CD4-positive, alpha-beta T cell (primary cell): Measurements from ENCODE around the gene SCG5. TPM values are rescaled to one million over a fixed set of nuclear protein-coding genes. Genes with fewer than 3 reads are reported as not detected.
A peak's percentile ranks its signal among the peaks of the same experiment; 100 is the strongest.
"Not testable (repeated sequence)": the region's sequence is repeated elsewhere in the genome, so short reads cannot be mapped to it uniquely, and the experiment has no call there.

Experiments
- ATAC-seq: fragments of 200-7000 bp; cut with Tn5 transposase; one replicate; pipeline ENCODE4 v1.10.0; 2022; ENCODE audit warnings: mild to moderate bottlenecking; ENCODE audit not compliant: poor library complexity
- CTCF ChIA-PET: fragments of 350-600 bp; sonication (Branson Sonifier 250); formaldehyde crosslinking; loops from one replicate; lab custom pipeline; 2021; ENCODE audit warnings: antibody characterized with exemption, inconsistent platforms; lab: Charles Lee
- POLR2A ChIA-PET: fragments of 350-600 bp; sonication (Branson Sonifier 250); formaldehyde crosslinking; loops from one replicate; lab custom pipeline; 2021; ENCODE audit warnings: antibody characterized with exemption, inconsistent platforms; lab: Charles Lee
- DNase-seq, 14 experiments: peaks; one replicate each; pipeline ENCODE4 v3.0.0-alpha.2; 2013 to 2020; ENCODE audit warnings: mixed read lengths in 2 of 14
- H3K27ac ChIP-seq, 2 donors: one replicate each; pipeline versions ENCODE4 v1.5.1 to v1.7.0; 2013; ENCODE audit warnings: low read length in 2 of 2, low read depth in 1 of 2, mild to moderate bottlenecking in 1 of 2
- H3K27me3 ChIP-seq, 2 experiments: 1 replicate in 1 of 2; 2 replicates in 1 of 2; pipeline versions ENCODE4 v1.6.1 to v1.7.0; 2013; ENCODE audit warnings: low read length in 2 of 2, control low read depth in 1 of 2, mild to moderate bottlenecking in 1 of 2, moderate library complexity in 1 of 2; ENCODE audit not compliant: insufficient read depth in 2 of 2, control insufficient read depth in 1 of 2
- H3K36me3 ChIP-seq: one replicate; pipeline ENCODE4 v1.6.1; 2013; ENCODE audit warnings: low read length, control low read depth; ENCODE audit not compliant: insufficient read depth
- H3K4me1 ChIP-seq: one replicate; pipeline ENCODE4 v1.6.1; 2013; ENCODE audit warnings: low read length, control low read depth; ENCODE audit not compliant: insufficient read depth
- H3K4me3 ChIP-seq: one replicate; pipeline ENCODE4 v1.5.1; 2013; ENCODE audit warnings: mild to moderate bottlenecking, low read length, moderate library complexity
- H3K9me3 ChIP-seq, 2 experiments: 1 replicate in 1 of 2; 2 replicates in 1 of 2; pipeline versions ENCODE4 v1.6.1 to v1.7.0; 2013; ENCODE audit warnings: low read length in 2 of 2, mild to moderate bottlenecking in 2 of 2, control low read depth in 1 of 2, moderate library complexity in 1 of 2; ENCODE audit not compliant: control insufficient read depth in 1 of 2, insufficient read depth in 1 of 2
- H3K27ac Mint-ChIP-seq: one replicate; pipeline ENCODE4 v1.8.0; 2020; ENCODE audit warnings: mixed read lengths
- H3K27me3 Mint-ChIP-seq: one replicate; pipeline ENCODE4 v1.8.0; 2021; ENCODE audit warnings: mixed read lengths
- H3K36me3 Mint-ChIP-seq: one replicate; pipeline ENCODE4 v1.8.0; 2021; ENCODE audit warnings: low read depth, mixed read lengths
- H3K4me1 Mint-ChIP-seq: one replicate; pipeline ENCODE4 v1.8.0; 2021; ENCODE audit warnings: low read depth, mixed read lengths
- H3K4me3 Mint-ChIP-seq: one replicate; pipeline ENCODE4 v1.8.0; 2020; ENCODE audit warnings: mild to moderate bottlenecking, mixed read lengths
- H3K9me3 Mint-ChIP-seq: one replicate; pipeline ENCODE4 v1.8.0; 2020; ENCODE audit warnings: mixed read lengths
- intact Hi-C, 2 experiments: fragments of 100-400 bp; cut with DNase I in 1 of 2; cut with micrococcal nuclease in 1 of 2; formaldehyde crosslinking; loops; one replicate each; pipeline versions ENCODE4 v1.15.1 to v1.9.0; 2023 to 2025; cut with DNase I, micrococcal nuclease
- total RNA-seq, 174 experiments: library from RNA in 2 of 174; stranded (reverse) in 2 of 174; gene quantifications; one replicate each; pipeline ENCODE4 v1.2.3 and lab custom pipeline; 2021 to 2026
- TF ChIP-seq, protein P1 (sequence below): fragments of 200-600 bp; IDR thresholded peaks from one replicate; pipeline ENCODE4 v1.8.0; 2022; ENCODE audit warnings: antibody characterized with exemption, mild to moderate bottlenecking

Gene SCG5
- total RNA-seq, 2 experiments from 2014 or later, result not detected

DNA sequence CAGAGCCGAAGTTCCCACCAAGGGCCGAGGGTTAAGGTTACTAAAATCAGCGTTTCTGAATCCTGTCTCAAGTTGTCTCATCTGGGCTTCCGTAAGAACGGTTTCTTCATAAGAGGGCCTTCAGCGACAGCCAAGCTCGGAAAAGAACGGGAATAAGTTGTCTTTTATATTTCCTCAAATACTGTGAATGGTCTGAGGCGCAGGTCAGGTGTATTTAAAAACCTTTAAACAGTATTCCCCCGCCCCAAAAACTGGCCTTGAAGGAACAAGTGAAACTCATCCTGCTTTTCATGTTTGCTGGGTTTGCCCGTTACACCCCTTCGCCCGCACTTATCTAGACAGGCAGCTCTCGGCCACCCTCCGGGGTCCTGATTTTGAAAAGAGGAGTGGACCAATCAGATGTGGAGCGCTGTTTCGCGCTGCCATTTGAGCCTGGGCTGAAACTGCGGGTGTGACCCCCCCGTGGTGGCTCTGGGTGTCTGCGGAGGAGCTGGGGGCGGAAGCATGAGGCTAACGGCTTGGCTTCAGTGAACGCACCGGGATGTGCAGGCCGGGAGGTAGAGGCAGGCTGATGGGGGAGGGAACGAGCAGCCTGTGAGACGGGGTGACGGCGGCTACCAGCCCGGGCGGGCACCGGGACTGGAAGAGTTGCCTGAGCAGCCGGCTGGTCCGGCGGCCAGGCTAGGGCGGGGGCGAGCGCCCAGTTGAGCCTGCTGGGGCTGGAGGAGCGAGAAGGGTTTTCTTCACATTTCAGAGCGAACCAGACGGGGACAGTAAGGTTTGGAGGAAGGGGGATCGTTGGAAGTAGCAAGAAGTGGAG is 26.2 kb upstream of the SCG5 start, which contains the start of gene ARHGAP11A:
Gene ARHGAP11A, plus strand, starts transcription at position 454 of the 820 bp plus-strand sequence. CDS start 708 bp downstream, outside the sequence.
- ATAC-seq (peak; percentile 85), DNase-seq (peak; percentile 64 to 90 (median 78))
- H3K27ac ChIP-seq, result peak within 1 kb of the TSS; percentile 41 to 53
- H3K9me3 ChIP-seq, H3K36me3 ChIP-seq, intact Hi-C loops, H3K9me3 Mint-ChIP-seq, CTCF ChIA-PET, H3K4me1 ChIP-seq, H3K27me3 ChIP-seq, H3K27me3 Mint-ChIP-seq: not testable (repeated sequence)
- Mint-ChIP-seq H3K4me3 (peak within 1 kb of the TSS; percentile 99), H3K27ac (peak within 1 kb of the TSS; percentile 98), H3K4me1 (peaks cover 27% of the 10 kb centered on the region), H3K36me3 (peaks cover 15% of the 10 kb centered on the region)
- peak within 1 kb of the TSS; percentile 66 for H3K4me3 ChIP-seq
- POLR2A ChIA-PET, result interaction anchor here (0.6 kb wide), 1 partner anchor 1989 kb away, joined by 9 read pairs; the partner anchor contains the start of gene ARHGAP11B

DNA sequence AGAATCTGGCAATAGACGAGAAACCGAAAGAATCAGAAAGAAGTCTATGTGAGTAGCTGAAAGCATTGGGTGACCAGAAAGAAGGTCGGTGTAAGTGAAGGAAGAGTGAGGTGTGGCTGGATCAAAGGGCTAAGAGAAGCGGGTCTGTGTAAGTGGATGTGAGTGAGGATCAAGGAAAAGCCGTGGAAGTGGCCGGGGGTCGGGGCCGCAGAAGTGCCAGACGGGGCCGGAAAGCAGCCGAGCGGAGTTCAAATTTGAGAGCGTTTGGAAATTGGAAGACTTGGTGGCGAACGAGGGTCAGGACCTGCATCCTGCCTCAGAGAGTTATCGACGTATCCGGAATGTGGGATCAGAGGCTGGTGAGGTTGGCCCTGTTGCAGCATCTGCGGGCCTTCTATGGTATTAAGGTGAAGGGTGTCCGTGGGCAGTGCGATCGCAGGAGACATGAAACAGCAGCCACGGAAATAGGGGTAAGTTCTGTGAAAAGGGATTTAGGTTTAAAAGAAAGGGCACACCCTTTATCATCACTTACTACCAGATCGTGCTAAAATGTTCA is 25.6 kb upstream of the SCG5 start:
- Mint-ChIP-seq H3K36me3 (peaks cover 15% of the 10 kb centered on the region), H3K4me1 (peaks cover 23% of the 10 kb centered on the region), H3K27ac (peak overlapping the region; percentile 98), H3K4me3 (peak overlapping the region; percentile 99)
- H3K36me3 ChIP-seq, H3K9me3 ChIP-seq, H3K27me3 ChIP-seq, intact Hi-C loops, H3K4me1 ChIP-seq, ATAC-seq, H3K27me3 Mint-ChIP-seq, H3K27ac ChIP-seq, CTCF ChIA-PET, H3K9me3 Mint-ChIP-seq, POLR2A ChIA-PET: not testable (repeated sequence)
- H3K4me3 ChIP-seq, result peak overlapping the region; percentile 66
- DNase-seq, result peak in 3 of 14 experiments; percentile 26 to 30 (median 30)

DNA sequence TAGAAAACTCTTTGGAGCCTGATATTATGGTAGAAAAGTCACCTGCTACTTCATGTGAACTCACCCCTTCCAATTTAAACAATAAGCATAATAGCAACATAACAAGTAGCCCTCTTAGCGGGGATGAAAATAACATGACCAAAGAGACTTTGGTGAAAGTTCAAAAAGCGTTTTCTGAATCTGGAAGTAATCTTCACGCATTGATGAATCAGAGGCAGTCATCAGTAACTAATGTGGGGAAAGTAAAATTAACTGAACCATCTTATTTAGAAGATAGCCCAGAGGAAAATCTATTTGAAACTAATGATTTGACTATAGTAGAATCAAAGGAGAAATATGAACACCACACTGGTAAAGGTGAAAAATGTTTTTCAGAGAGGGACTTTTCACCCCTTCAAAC is 5.1 kb upstream of the SCG5 start:
- no peak for DNase-seq
- H3K27ac ChIP-seq, result no peak overlapping the region
- intact Hi-C loops, result no loop called here
- TF ChIP-seq, protein P1, sequence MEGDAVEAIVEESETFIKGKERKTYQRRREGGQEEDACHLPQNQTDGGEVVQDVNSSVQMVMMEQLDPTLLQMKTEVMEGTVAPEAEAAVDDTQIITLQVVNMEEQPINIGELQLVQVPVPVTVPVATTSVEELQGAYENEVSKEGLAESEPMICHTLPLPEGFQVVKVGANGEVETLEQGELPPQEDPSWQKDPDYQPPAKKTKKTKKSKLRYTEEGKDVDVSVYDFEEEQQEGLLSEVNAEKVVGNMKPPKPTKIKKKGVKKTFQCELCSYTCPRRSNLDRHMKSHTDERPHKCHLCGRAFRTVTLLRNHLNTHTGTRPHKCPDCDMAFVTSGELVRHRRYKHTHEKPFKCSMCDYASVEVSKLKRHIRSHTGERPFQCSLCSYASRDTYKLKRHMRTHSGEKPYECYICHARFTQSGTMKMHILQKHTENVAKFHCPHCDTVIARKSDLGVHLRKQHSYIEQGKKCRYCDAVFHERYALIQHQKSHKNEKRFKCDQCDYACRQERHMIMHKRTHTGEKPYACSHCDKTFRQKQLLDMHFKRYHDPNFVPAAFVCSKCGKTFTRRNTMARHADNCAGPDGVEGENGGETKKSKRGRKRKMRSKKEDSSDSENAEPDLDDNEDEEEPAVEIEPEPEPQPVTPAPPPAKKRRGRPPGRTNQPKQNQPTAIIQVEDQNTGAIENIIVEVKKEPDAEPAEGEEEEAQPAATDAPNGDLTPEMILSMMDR, result no peak
- ChIA-PET CTCF (no interaction called here), POLR2A (no interaction called here)
- H3K36me3 ChIP-seq, result no peaks in the 10 kb centered on the region
- H3K27me3 ChIP-seq, result no peaks in the 10 kb centered on the region
- Mint-ChIP-seq H3K27me3 (no peaks in the 10 kb centered on the region), H3K27ac (no peak overlapping the region), H3K9me3 (no peaks in the 10 kb centered on the region), H3K36me3 (peaks cover 18% of the 10 kb centered on the region), H3K4me1 (no peaks in the 10 kb centered on the region), H3K4me3 (no peak overlapping the region)
- no peak for ATAC-seq
- no peaks in the 10 kb centered on the region for H3K9me3 ChIP-seq
- H3K4me1 ChIP-seq, result no peaks in the 10 kb centered on the region
- no peak overlapping the region for H3K4me3 ChIP-seq

DNA sequence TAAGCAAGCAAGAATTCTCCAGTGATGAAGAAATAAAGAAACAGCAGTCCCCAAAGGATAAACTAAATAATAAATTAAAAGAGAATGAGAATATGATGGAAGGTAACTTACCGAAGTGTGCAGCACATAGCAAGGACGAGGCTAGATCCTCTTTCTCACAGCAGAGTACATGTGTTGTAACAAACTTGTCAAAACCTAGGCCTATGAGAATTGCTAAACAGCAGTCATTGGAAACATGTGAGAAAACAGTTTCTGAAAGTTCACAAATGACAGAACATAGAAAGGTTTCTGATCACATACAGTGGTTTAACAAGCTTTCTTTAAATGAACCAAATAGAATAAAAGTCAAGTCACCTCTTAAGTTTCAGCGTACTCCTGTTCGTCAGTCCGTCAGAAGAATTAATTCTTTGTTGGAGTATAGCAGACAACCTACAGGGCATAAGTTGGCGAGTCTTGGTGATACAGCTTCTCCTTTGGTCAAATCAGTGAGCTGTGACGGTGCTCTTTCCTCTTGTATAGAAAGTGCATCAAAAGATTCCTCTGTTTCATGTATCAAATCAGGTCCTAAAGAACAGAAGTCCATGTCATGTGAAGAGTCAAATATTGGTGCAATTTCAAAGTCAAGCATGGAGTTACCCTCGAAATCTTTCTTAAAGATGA is 4.5 kb upstream of the SCG5 start:
- intact Hi-C loops, result no loop called here
- Mint-ChIP-seq H3K27ac (no peak overlapping the region), H3K36me3 (peaks cover 18% of the 10 kb centered on the region), H3K27me3 (no peaks in the 10 kb centered on the region), H3K4me1 (no peaks in the 10 kb centered on the region), H3K4me3 (no peak overlapping the region), H3K9me3 (no peaks in the 10 kb centered on the region)
- no peaks in the 10 kb centered on the region for H3K27me3 ChIP-seq
- ChIA-PET POLR2A (no interaction called here), CTCF (no interaction called here)
- H3K4me3 ChIP-seq, result no peak overlapping the region
- ATAC-seq (no peak), DNase-seq (no peak)
- H3K4me1 ChIP-seq, result no peaks in the 10 kb centered on the region
- H3K36me3 ChIP-seq, result no peaks in the 10 kb centered on the region
- TF ChIP-seq, protein P1, result no peak
- no peak overlapping the region for H3K27ac ChIP-seq
- H3K9me3 ChIP-seq, result no peaks in the 10 kb centered on the region
